Hematopoietic multipotent progenitor cell treated with erythropoietin and hydrocortisone succinate and interleukin-3 and kit ligand, for 8 days (in vitro differentiated cells): ENCODE results near the gene DLGAP4.
A peak's percentile ranks its signal among the peaks of the same experiment; 100 is the strongest.
"Not testable (repeated sequence)": the region's sequence is repeated elsewhere in the genome, so short reads cannot be mapped to it uniquely, and the experiment has no call there.

Experiments
- DNase-seq: peaks from one replicate; pipeline ENCODE4 v3.0.0-alpha.2; 2015

Gene DLGAP4

DNA sequence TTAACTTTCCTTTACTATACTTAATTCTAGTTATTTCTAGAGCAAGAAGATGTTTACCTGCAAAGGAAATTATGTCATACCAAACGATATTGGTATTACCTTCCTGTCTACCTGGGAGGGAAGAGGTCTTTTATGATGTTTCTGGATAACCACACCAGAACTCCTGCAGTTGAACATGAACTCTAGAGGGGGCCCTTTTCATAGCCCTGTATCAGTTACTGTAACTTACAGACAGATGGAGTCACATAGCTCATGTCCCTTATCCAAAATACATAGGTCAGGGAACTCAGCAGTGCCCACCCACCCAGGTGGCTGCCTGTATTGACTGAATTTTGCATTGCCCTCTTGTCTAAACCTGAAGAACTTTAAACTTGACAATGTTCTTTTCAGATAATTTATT, 200.1 kb downstream of the DLGAP4 start:
- peak; percentile 40 for DNase-seq

DNA sequence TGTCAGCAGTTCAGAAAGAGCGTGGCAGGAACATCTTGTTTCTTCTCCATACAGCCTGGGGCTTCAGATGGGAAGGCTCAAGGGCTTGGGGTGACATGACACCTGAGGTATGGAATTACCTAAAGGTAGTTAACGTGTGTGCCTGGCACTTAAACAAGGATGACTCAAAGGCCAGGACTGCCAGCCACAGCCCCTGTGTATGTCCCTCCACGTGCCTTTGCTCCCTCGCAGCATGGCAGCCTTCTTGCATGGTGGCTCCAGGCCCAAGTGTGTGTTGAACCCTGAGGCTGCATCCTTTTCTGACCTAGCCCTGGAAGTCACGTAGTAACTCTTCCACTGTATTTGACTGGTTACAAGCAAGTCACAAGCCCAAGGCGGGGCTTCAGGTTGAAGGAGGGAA, 201.6 kb downstream of the DLGAP4 start:
- DNase-seq, result no peak

DNA sequence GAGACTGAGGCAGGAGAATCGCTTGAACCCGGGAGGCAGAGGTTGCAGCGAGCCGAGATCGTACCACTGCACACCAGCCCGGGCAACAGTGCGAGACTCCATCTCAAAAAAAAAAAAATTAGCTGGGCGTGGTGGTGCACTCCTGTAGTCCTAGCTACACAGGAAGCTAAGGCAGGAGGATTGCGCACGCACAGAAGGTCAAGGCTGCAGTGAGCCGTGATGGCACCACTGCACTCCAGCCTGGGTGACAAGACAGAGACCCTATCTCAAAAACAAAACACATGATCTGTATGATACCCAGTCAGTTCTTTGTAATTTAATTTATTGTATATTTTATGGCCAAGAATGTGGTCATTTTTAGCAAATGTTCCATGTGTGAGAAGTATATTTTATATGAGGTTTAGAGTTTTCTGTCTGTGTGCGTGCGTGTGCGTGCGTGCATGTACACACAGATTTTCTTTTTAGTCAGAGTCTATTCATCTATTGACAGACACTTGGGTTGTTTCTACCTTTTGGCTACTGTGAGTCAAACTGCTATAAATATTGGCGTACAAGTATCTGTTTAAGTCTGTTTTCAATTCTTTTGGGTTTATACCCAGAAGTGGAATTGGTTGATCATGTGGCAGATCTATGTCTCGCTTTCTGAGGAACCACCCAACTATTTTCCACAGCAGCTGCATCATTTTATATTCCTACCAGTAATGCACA, 213.0 kb downstream of the DLGAP4 start:
- DNase-seq, result no peak

DNA sequence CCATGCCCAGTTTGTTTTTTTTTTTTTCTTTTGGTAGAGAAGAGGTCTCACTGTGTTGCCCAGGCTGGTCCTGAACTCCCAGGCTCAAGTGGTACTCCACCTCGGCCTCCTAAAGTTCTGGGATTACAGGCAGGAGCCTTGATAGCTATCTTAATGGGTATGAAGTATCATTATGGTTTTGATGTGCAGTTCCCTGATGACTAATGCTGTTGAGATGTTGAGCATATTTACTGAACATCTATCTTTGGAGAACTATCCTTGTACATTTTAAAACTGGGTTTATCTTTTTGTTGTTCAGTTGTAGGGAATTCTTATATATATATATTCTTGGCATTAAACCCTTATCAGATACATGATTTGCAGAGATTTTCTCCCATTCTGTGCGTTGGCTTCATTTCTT, 213.8 kb downstream of the DLGAP4 start:
- DNase-seq, result no peak

DNA sequence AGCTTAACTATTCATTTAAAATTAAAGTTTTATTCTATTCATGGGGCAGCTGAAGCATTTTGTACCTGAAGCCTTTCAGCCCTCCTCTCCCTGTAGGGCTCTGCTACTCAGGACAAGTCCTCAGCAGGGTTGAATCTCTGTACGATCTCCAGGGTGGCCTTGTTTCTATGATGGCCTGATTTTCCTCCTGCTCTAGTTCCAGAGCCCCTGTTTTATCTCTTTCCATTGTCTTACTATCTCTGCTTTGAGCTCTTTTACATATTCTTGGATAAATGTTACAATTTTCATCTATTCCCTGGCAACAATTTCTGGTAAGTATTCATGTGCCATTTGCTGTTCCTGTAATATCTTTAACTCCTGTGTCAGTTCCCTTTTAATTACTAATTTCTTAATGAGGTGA, 215.4 kb downstream of the DLGAP4 start:
- DNase-seq, result no peak

DNA sequence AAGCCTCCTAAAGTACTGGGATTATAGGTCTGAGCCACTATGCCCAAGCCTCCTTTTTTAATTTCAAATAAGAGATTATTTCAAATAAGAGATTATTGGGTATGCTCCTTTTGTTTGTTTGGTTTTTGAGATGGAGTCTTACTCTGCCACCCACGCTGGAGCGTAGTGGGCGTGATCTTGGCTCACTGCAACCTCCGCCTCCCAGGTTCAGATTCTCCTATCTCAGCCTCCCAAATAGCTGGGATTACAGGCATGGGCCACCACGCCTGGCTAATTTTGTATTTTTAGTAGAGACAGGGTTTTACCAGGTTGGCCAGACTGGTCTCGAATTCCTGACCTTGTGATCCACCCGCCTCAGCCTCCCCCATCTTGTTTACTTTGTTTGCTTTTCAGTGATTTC, 216.3 kb downstream of the DLGAP4 start:
- DNase-seq, result not testable (repeated sequence)

DNA sequence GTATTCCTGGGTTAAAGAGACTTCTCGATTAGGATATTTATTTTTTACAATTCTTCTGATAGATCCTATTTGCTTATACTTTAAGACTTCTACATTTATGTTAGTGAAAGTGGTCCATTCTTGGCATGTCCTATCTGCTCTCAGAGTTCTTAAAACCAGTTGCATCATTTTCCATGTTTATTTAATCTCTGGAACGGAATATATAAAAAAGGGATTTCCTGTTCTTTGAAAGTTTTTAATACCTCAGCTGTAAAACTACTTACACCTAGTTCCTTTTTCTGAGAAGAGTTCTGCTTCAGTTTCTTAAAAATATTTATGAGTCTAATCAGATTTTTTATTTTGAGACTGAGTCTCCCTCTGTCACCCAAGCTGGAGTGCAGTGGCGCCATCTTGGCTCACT, 217.2 kb downstream of the DLGAP4 start:
- no peak for DNase-seq

DNA sequence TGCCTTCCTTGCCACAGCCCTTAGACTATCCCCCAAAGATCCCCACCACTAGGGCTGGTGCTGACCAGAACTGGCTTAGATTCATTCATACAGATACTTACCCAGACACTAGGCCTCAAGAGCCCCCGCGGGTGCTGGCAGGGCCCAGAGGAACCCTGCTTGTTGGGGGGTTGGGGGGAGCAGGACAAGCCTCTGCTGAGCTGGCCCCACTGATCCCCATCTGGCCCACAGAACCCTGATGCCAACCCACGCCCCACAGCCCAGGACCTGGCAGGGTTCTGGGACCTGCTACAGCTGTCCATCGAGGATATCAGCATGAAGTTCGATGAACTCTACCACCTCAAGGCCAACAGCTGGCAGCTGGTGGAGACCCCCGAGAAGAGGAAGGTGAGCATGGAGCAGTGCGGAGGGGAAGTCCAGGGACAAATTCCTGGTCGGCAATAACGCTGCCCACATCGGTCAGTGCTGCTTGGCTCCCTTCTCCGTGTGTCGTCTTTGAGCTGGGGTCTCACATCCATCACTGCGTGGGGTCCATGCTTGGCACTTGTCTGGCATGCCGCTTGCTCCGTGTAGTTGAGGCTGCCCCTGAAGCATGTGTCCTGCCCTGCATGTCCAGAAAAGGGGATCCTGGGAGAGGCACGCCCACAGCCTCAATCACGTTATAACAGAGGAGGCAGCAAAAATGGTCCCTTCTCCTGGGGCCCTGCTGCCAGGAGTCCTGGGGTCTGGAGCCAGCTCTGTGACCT, 219.7 kb downstream of the DLGAP4 start:
- DNase-seq, result no peak

DNA sequence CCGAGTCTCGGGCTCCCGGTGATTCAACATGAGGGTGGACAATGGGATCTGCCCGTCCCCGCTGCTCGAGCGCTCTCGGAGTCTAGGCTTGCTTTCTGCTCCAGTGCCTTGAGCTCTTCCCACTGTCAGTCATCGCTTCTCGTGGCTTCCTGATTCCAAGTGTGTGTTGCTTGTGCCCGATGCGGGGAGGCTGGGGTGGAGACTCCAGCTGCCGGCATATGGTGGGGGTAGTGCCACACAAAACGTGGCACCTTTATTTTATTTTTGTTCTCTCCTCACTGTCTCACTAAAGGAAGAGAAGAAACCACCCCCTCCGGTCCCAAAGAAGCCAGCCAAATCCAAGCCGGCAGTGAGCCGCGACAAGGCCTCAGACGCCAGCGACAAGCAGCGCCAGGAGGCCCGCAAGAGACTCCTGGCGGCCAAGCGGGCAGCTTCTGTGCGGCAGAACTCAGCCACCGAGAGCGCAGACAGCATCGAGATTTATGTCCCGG, 220.4 kb downstream of the DLGAP4 start:
- no peak for DNase-seq

DNA sequence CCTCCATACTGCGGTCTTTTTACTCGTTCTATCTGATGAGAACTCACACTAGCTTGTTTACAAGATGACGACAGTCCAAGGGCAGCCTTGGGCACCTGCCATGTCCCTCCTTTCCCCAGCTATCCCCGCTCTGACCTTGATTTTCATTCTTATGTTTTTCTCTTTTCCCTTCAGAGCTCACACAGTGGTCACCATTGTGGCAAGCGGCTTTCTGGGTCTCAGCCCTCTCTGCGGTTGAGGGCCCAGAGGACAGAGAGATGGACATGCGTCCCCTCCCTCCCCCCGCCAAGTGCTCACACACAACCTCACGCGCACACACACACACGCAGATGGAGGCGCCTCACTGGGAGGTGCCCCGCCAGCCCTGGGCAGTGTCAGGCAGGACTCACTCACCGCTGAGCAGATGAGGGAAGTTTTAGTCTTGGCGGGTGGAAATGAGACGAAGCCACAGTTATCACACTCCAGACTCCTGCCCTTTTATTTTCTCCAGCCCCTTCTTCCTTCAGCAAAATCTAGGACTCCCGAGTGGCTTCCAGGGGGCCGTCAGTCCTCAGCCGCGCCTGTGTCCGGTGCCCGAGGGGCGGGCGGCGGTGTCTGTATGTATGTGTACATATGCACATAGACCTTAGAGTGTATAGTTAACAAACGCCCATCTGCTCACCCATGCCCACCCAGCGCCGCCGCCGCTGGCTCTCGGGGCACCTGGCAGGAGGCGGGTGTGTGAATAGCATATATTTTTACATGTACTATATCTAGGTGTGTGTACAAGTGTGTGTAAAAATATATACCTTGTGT, 221.4 kb downstream of the DLGAP4 start:
- no peak for DNase-seq

DNA sequence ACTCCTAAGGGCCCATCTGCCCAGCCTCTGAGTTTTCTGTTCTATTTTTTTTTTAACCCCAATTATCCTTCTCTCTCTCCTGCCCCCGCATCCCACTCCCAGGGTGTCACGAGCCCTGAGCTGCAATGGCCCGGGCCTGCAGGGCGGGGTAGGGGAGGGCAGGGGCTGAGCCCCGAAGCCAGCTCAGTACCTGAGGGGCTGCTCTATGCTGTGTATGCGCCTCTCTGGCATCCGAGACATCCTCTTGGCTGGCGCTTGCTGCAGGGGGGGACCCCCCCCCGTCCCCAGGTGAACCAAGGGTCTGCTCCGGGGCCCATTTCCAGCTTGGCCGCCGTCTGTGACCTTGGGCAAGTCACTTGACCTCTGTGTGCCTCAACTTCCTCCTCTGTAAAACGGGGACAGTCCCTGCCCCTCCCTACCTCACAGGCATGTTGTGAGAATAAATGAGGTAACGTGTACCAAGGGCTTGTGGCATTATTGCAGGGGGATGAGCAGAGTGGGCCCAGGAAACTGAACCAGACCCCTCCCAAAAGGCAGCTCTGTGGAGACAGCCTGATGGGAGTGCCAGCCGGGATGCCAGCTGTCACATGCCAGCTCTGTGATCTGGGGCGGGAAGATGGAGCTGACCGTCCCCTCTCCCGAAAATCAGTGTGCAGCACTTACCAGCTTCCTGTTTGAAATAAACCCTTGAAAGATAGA, 222.2 kb downstream of the DLGAP4 start:
- DNase-seq, result no peak

DNA sequence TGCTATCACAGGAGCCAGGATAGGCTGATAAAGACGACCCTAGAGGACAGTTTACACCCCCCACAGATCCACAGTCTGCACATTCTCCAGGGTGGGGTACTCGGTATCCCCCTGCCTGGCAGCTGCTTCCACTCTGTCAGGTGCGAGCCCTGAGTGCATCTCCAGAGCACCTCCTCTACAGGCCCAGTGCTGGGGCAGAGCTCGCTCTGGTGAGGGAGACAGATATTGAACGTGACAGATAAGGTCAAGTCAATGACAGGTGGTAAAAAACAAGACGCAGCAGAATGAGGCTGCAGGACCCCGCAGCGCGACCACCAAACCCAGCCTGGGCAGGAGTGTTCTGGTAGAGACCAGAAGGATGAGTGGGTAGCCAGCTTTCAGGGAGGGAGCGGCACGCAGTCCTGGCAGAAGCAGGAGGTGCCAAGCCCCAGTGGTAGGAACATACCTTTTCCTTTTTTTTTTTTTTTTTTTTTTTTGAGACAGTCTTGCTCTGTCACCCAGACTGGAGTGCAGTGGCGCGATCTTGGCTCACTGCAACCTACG, 222.8 kb downstream of the DLGAP4 start:
- DNase-seq, result no peak

DNA sequence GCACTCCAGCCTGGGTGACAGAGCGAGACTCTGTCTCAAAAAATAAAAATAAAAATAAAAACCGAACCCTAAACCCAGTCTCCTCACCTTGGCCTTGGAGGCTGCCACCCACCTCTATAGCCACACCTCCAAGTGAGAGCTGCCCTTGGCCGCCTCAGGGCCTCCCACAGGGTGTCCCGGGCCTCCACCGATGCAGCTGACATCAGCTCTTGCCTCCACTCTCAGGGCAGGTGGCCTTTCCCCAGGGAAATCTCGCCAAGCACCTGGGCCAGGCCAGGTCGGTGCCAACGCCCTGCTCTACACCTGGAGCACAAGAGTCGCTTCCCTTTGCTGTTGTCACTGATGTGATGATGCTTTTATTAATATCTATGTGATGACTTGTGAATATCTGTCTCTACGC, 226.2 kb downstream of the DLGAP4 start:
- no peak for DNase-seq

DNA sequence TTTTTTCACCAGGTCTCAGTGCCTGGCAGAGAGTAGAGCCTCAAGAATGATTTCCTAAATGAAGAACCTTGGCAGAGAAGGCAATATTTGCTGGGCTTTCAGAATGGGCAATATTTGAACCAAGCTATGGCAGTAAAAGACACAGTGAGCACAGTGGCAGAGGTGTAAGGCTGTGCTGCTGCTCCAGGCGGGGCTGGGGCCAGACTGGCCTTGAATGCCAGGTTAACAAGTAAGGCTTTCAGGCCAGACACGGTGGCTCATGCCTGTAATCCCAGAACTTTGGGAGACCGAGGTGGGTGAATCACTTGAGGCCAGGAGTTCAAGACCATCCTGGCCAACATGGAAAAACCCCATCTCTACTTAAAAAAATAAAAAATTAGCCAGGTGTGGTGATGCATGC, 226.7 kb downstream of the DLGAP4 start:
- no peak for DNase-seq

DNA sequence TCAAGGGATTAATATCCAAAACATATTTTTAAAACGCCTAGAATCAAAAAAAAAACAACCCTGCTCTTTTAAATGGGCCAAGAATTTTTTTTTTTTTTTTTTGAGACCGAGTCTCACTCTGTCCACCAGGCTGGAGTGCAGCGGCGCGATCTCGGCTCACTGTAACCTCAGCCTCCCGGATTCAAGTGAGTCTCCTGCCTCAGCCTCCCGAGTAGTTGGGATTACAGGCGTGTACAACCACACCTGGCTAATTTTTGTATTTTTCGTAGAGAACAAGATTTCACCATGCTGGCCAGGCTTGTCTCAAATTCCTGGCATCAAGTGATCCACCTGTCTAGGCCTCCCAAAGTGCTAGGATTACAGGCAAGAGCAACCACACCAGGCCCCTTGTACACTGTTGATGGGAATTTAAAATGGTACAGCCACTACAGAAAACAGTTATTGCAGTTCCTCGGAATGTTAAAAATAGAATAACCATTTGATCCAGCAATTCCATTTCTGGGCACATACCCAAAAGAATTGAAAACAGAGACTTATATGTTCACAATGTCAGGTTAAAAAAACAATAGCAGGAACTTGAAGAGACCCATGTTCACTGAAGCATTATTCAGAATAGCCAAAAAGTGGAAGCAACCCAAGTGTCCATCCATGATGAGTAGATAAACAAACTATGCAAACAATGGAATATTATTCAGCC, 232.0 kb downstream of the DLGAP4 start:
- no peak for DNase-seq

DNA sequence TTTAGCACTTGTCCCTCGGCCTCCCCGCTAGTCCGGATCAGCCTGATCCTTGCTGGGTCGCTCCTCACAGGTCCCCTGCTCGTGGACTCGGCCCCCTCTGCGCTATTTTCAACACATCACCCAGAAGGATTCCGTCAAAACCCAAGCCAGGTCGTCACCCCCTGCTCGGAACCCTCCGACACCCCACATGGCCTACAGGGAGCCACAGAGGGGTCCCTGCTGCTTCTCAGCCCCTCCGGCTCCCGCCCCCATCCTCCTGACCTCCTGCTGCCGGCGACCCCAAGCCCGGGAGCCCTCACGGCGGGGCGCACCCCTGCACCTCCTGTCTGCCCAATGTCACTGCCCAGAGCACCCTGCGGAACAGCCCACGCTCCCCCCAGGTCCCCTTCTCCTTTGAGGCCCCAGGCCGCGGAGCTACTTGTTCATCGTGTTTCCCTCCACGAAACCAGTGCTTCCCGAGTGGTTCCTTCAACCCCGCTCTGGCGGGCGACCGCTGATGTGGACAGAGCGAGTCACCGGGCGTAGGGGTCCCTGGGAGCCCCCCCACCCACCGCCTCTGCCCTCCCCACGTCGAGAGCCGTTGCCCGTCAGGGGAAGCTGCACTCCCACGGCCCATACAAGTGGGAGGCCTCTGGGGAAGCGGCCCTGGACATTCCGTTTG, 234.5 kb downstream of the DLGAP4 start:
- no peak for DNase-seq

DNA sequence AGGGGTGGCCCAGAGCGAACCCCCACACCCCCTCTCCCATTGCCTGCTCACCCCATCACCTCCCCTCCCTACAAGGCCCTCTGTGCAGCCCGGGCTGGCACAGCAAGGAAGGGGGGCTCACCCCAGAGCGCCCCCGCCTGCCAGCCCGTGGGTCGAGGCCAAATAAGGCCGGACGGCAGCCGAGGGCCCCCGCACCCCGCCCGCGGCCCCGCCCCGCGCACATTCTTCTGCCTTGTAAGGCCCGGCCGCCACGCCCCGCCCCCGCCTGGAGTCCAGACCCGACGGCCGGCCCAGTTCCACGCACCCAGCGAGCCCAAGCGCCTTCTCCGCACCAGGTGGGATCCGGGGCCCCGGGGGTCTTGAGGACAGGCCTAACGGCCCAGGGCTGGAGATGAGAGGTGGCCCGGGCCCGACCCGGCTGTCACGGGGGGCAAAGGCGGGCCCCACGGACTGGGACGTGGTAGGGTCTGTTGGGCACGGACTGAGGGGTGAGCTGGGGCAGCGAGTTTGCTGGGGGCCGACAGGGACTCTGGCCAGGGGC, 235.2 kb downstream of the DLGAP4 start, which contains the start of gene MYL9:
Gene MYL9 (plus strand): TSS at position 293 of the 541 bp plus-strand sequence. CDS start 3,366 bp downstream, outside the sequence.
- no peak for DNase-seq

DNA sequence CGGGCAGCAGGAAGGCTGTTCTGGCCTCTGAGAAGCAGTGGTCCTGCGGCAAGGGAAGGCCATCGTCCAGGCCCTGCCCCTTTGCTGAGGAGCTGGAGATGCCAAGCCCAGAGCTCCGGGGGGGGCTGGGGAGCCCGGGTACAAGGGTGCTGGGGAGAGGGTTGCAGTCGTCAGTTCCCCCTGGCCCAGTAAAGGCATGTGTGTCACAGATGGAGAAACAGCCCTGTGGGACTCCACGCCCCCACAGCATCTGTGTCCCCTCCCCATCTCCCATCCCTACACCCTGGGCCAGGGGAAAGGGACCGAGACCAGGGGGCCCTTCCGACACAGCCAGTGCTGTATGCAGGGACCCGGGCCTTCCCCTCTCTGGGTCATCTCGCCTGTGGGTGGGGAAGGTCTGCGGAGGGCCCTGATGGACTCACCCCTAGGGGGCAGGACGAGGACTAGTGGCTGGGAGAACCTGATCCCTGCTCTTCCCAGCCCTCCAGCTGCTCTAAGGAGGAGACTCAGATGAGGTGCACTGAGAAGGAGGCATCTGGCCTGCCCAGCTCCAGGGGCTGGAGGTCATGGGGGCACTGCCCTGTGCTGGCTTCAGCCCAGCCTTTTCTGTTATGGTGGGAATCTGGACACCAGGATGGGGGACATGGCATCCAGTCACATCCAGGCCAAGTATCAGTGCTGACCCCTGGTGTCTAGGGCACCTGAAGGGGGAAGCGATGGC, 235.8 kb downstream of the DLGAP4 start:
- DNase-seq, result no peak

DNA sequence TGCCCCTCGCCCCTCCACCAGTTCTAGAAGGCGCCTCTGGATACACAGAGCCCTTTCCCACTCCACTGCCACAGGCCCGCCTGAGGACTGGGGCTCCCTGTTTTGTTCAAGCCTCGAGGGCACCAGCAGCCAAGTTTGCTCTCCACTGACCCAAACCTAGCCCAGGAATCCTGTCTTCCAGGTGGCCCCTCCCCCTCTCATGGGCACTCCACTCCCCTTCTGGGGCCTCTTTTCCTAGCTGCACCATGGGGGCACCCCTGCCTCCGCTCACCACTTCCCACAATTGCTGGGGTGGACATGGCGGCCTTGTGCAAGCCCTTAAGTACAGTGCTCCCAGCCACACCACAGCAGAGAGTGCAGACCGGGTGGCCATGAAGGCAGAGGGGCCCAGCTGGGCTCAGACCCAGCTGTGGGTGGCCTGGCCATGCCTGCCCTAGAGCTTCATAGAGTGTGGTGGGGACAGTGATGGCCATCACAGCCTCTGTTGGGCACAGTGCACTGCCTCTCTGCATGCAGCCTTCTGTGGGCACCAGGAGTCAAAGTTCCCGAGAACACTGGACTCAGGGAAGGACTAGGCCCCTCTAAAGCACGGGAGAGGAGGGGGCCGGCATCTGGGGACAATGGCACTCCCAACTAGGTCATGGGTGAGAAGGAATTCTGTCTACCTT, 236.5 kb downstream of the DLGAP4 start:
- DNase-seq, result no peak
